GM12878 (cell line): ENCODE results near the gene P3H2. TPM values are rescaled to one million over a fixed set of nuclear protein-coding genes. Genes with fewer than 3 reads are reported as not detected.

ENCODE experiments used
- ATAC-seq: fragments of 200-7000 bp; cut with Tn5 transposase; 3 replicates; pipeline ENCODE4 v1.9.1; 2020; ENCODE audit warnings: mild to moderate bottlenecking, moderate library complexity
- BruUV-seq: library from RNA; stranded (reverse); fragments of 400-500 nt; replicated peaks from 2 replicates; lab custom pipeline; 2021; lab: Mats Ljungman, UMichigan
- CTCF ChIA-PET: fragments of 300-600 bp; sonication (Branson Sonifier 250); formaldehyde crosslinking; extraction: SDS; loops from one replicate; lab custom pipeline; 2021; ENCODE audit warnings: inconsistent platforms; lab: Yijun Ruan, JAX
- POLR2A ChIA-PET: fragments of 350-600 bp; formaldehyde crosslinking; extraction: SDS; loops from one replicate; lab custom pipeline; 2021; ENCODE audit warnings: inconsistent platforms; lab: Charles Lee
- RAD21 ChIA-PET: fragments of 300-600 bp; sonication (Branson Sonifier 250); formaldehyde crosslinking; loops from one replicate; lab custom pipeline; 2023; ENCODE audit warnings: antibody characterized with exemption; ENCODE audit not compliant: unreplicated experiment; lab: Charles Lee
- SMC1A ChIA-PET: fragments of 300-600 bp; sonication (Branson Sonifier 250); formaldehyde crosslinking; loops from one replicate; lab custom pipeline; 2023; ENCODE audit not compliant: unreplicated experiment, uncharacterized antibody; lab: Charles Lee
- DNase-seq: peaks from one replicate; pipeline ENCODE4 v3.0.0-alpha.2; 2011; ENCODE audit warnings: low read depth, low spot score
- FAIRE-seq: peaks from 3 replicates; lab custom pipeline; 2011; peaks lifted over from hg19 to GRCh38; lab: Jason Lieb, UNC
- H2AFZ ChIP-seq: 2 replicates; pipeline ENCODE4 v1.6.0; 2011; ENCODE audit warnings: low read depth, low read length, control low read depth; ENCODE audit not compliant: control insufficient read depth
- H3K27ac ChIP-seq: 2 replicates; pipeline ENCODE4 v1.5.1; 2011; ENCODE audit warnings: control low read depth; ENCODE audit not compliant: control insufficient read depth, insufficient read depth
- H3K27me3 ChIP-seq, 2 experiments: replicated peaks in 1 of 2; 2 replicates each; pipeline versions ENCODE4 v1.6.0 to v1.6.1; 2011; ENCODE audit warnings: low read length in 1 of 2; ENCODE audit not compliant: control insufficient read depth in 2 of 2, insufficient read depth in 2 of 2
- H3K36me3 ChIP-seq, 2 experiments: 2 replicates each; pipeline ENCODE4 v1.5.1; 2011; ENCODE audit warnings: low read length in 1 of 2; ENCODE audit not compliant: control insufficient read depth in 2 of 2, insufficient read depth in 2 of 2
- H3K4me1 ChIP-seq: 2 replicates; pipeline ENCODE4 v1.6.1; 2011; ENCODE audit warnings: mild to moderate bottlenecking, low read length, moderate library complexity, mixed read lengths; ENCODE audit not compliant: control insufficient read depth, insufficient read depth
- H3K4me2 ChIP-seq: 2 replicates; pipeline ENCODE4 v1.6.0; 2011; ENCODE audit warnings: control low read depth; ENCODE audit not compliant: control insufficient read depth, insufficient read depth
- H3K4me3 ChIP-seq: fragments of 200-600 bp; sonication (generic); 2 replicates; pipeline ENCODE4 v1.5.1; 2016
- H3K79me2 ChIP-seq: 2 replicates; pipeline ENCODE4 v1.6.0; 2011; ENCODE audit warnings: low read length; ENCODE audit not compliant: control insufficient read depth, insufficient read depth
- H3K9ac ChIP-seq: 2 replicates; pipeline ENCODE4 v1.8.0; 2011; ENCODE audit warnings: low read length, control low read depth, mixed read lengths; ENCODE audit not compliant: control insufficient read depth, insufficient read depth
- H3K9me3 ChIP-seq: replicated peaks from 3 replicates; pipeline ENCODE4 v1.5.1; 2011; ENCODE audit warnings: mild to moderate bottlenecking, low read length; ENCODE audit not compliant: control insufficient read depth, insufficient read depth
- H4K20me1 ChIP-seq: 2 replicates; pipeline ENCODE4 v1.6.0; 2011; ENCODE audit not compliant: control insufficient read depth, insufficient read depth
- ATF3 ChIP-seq: IDR thresholded peaks from 2 replicates; pipeline ENCODE4 v1.6.1; 2011; ENCODE audit warnings: low read depth, mild to moderate bottlenecking, low read length, moderate library complexity, borderline replicate concordance; ENCODE audit errors: extremely low read depth
- CTCF ChIP-seq, 3 experiments: IDR thresholded peaks in 2 of 3; conservative IDR thresholded peaks in 1 of 3; 2 replicates each; pipeline ENCODE4 v1.5.1; 2011; ENCODE audit warnings: low read depth in 3 of 3, low read length in 3 of 3, mild to moderate bottlenecking in 3 of 3, control low read depth in 2 of 3, moderate library complexity in 2 of 3, inconsistent platforms in 1 of 3, mixed read lengths in 1 of 3; ENCODE audit not compliant: control insufficient read depth in 2 of 3, insufficient read depth in 1 of 3; ENCODE audit errors: extremely low read depth in 1 of 3
- MTA3 ChIP-seq: IDR thresholded peaks from 2 replicates; pipeline ENCODE4 v1.6.1; 2012; ENCODE audit warnings: low read length, inconsistent platforms, borderline replicate concordance
- PAX5 ChIP-seq: IDR thresholded peaks from 2 replicates; pipeline ENCODE4 v1.6.1; 2011; ENCODE audit warnings: low read depth, low read length, borderline replicate concordance
- SMARCA5 ChIP-seq: fragments of 450-650 bp; IDR thresholded peaks from 2 replicates; pipeline ENCODE4 v1.6.1; 2017; ENCODE audit warnings: mild to moderate bottlenecking
- SP1 ChIP-seq: IDR thresholded peaks from one replicate; pipeline ENCODE4 v1.6.1; 2011; ENCODE audit warnings: low read depth, low read length
- USF1 ChIP-seq: IDR thresholded peaks from 2 replicates; pipeline ENCODE4 v1.6.1; 2011; ENCODE audit warnings: borderline replicate concordance, low read depth, mild to moderate bottlenecking, moderate library complexity, mixed read lengths, low read length; ENCODE audit not compliant: insufficient read depth; ENCODE audit errors: extremely low read length
- ZBTB11 ChIP-seq: fragments of 450-650 bp; formaldehyde crosslinking; IDR thresholded peaks from 2 replicates; pipeline ENCODE4 v1.5.0; 2022; ENCODE audit warnings: mild to moderate bottlenecking, missing genetic modification characterization
- WGBS: methylation state at CpG from one replicate; pipeline ENCODE4 v1.1.6; 2016; ENCODE audit warnings: low lambda C conversion rate; ENCODE audit not compliant: insufficient replicate concordance, insufficient coverage; ENCODE audit errors: missing lambda C conversion rate; 5-methylcytosine and 5-hydroxymethylcytosine counted together
- in situ Hi-C: fragments of 300-500 bp; cut with MboI; formaldehyde crosslinking; loops from 9 replicates; pipeline ENCODE4 v1.14.3; 2018; ENCODE audit warnings: mixed read lengths
- intact Hi-C: fragments of 100-400 bp; cut with micrococcal nuclease; formaldehyde crosslinking; loops from one replicate; pipeline ENCODE4 v1.14.2; 2022; ENCODE audit not compliant: unreplicated experiment
- polyA plus RNA-seq, 11 experiments: library from polyadenylated mRNA; depleted of rRNA in 4 of 11; unstranded in 6 of 11; stranded (reverse) in 5 of 11; fragments of >200 nt; fragmentation: Nextera tagmentation in 4 of 11; fragmentation: Illumina TruSeq in 1 of 11; extraction: Ambion mirVana in 4 of 11; extraction: Trizol in 1 of 11; gene quantifications; 1 replicate in 1 of 11; 2 replicates in 10 of 11; pipeline versions ENCODE4 v1.2.1 to v1.2.3, GENCODE V29; 2011 to 2016; ENCODE audit warnings: inconsistent platforms in 2 of 11, missing spikeins in 2 of 11, low read depth in 1 of 11
- total RNA-seq, 4 experiments: library from RNA; depleted of rRNA in 3 of 4; stranded (reverse); fragments of >200 nt in 3 of 4; fragmentation: Illumina TruSeq in 1 of 4; extraction: Trizol in 1 of 4; gene quantifications; 2 replicates each; pipeline versions ENCODE4 v1.2.1 to v1.2.3, GENCODE V29; 2013 to 2021

P3H2 gene
- total and polyA plus RNA-seq, 10 of the 15 experiments (the other 5 are each of a cell fraction or from before 2014, with no cell fraction given): 27.0 to 97.6 (median 83.2) TPM

- no peak for TF ChIP-seq ATF3
- TF ChIP-seq USF1: no peak
- TF ChIP-seq PAX5: no peak
These were observed 37.1 kb downstream of the P3H2 start (continued) for GRCh38 chr3:190083635-190084034.

GRCh38 chr3:190081389-190081788 lies 39.3 kb downstream of the P3H2 start:
- Histone ChIP-seq H4K20me1 (no peaks in the 10 kb centered on the region), H3K27ac (no peak overlapping the region), H3K4me3 (no peak overlapping the region), H3K4me1 (no peaks in the 10 kb centered on the region), H3K79me2 (no peaks in the 10 kb centered on the region; the same call in none of the 2 replicates), H3K9ac (no peak overlapping the region), H3K36me3 (no peaks in the 10 kb centered on the region), H2AFZ (no peak overlapping the region), H3K9me3 (no peaks in the 10 kb centered on the region), H3K4me2 (no peak overlapping the region), H3K27me3 (no peaks in the 10 kb centered on the region)
- POLR2A ChIA-PET: interaction anchor here (1.1 to 1.3 kb wide), 2 partner anchors 12 to 17 kb away, joined by 3 read pairs; no protein-coding TSS in a partner anchor
- RAD21 ChIA-PET: interaction anchor here (0.7 to 2.1 kb wide), 7 partner anchors 15 to 133 kb away, joined by 3 to 7 read pairs (median 4); partner anchors contain the start of gene P3H2
- FAIRE-seq (no peak), ATAC-seq (peak; percentile 36; the same call in 2 of the 3 replicates), DNase-seq (no peak)
- intact Hi-C loops (no loop called here), in situ Hi-C loops (no loop called here)
- 70% methylated on average over 2 of the region's 2 CpGs for WGBS
- SMC1A ChIA-PET: interaction anchor here (0.6 to 1.9 kb wide), 4 partner anchors 11 to 41 kb away, joined by 3 to 5 read pairs (median 4); no protein-coding TSS in a partner anchor
- CTCF ChIA-PET: interaction anchor here (0.8 to 2.3 kb wide), 7 partner anchors 10 to 343 kb away, joined by 3 to 10 read pairs (median 3); no protein-coding TSS in a partner anchor
- no TSS peak for BruUV-seq
- TF ChIP-seq SP1 (no peak), ZBTB11 (CRISPR knock-in tag) (no peak), CTCF (IDR thresholded peaks at IDR 0.05 in 2 of 3, conservative IDR thresholded peaks at IDR 0.05 in 1 of 3; ENCODE audit: control insufficient read depth in 2 of 3, extremely low read depth in 1 of 3, insufficient read depth in 1 of 3, low read depth in 3 of 3, low read length in 3 of 3) (peak in 1 of 3 experiments; percentile 18; a peak in 1 of 6 replicates), MTA3 (no peak), SMARCA5 (no peak)
